ENCODE measurements around the gene IPP. TPM values are rescaled to one million over a fixed set of nuclear protein-coding genes. Genes with fewer than 3 reads are reported as not detected.

The IPP gene
- total and polyA plus RNA-seq, 2 of the 8 experiments (the other 6 are each of a cell fraction or from before 2014, with no cell fraction given) = 1.4 to 5.6 TPM

DNA sequence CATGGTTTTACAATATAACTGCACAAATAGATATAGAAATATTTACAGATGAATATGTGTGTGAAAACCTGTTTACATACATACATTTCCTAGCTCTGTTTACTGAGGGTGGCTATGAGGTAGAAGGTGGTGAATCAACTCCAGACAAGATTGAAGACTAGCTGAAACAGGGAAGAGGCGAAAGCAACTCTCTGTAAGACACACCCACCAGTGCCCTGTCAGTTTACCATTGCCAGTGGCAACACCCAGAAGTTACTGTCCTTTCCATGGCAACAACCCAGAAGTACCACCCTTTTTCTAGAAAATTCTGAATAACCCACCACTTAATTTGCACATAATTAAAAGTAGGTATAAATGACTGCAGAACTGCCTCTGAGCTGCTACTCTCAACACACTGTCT lies 45.8 kb downstream of the IPP start:
- H2BK12ac ChIP-seq (ENCODE audit: low read depth, low read length) = no peak overlapping the region
- H4K20me1 ChIP-seq (replicated peaks in 1 of 2; ENCODE audit: control insufficient read depth in 1 of 2, insufficient read depth in 2 of 2, low read length in 2 of 2) = no peaks in the 10 kb centered on the region
- H3K9ac ChIP-seq (replicated peaks in 1 of 4; ENCODE audit: extremely low read depth in 1 of 4, low read depth in 3 of 4, low read length in 3 of 4) = no peak overlapping the region
- no peaks in the 10 kb centered on the region for H3K79me1 ChIP-seq (ENCODE audit: low read depth, low read length)
- 0 out of 2 replicates have a peak, but pooled peaks cover 2% of the 10 kb centered on the region for H3K23me2 ChIP-seq (ENCODE audit: low read depth, low read length)
- H2AFZ ChIP-seq (ENCODE audit: low read length) = no peak overlapping the region
- H3K14ac ChIP-seq (ENCODE audit: insufficient read length) = no peak overlapping the region
- no peaks in the 10 kb centered on the region for H3K4me1 ChIP-seq (replicated peaks in 1 of 4; ENCODE audit: control insufficient read depth in 3 of 4, insufficient read depth in 4 of 4, low read length in 3 of 4)
- H3K4me3 ChIP-seq (ENCODE audit: extremely low read depth in 1 of 4, insufficient read depth in 2 of 4, low read depth in 3 of 4, low read length in 4 of 4) = no peak overlapping the region
- no peak overlapping the region for H3K18ac ChIP-seq (ENCODE audit: extremely low read depth, low read length)
- H4K5ac ChIP-seq (ENCODE audit: insufficient read length, low read depth, low read length) = no peak overlapping the region
- no peaks in the 10 kb centered on the region for H3K27me3 ChIP-seq (replicated peaks in 1 of 4; ENCODE audit: control insufficient read depth in 3 of 4, extremely low read depth in 1 of 4, insufficient read depth in 3 of 4, low read length in 3 of 4)
- 94% methylated on average over 1 of the region's 1 CpG; no CpG with 5 or more reads in 1 of the 2 experiments for WGBS, 2 experiments (ENCODE audit: extremely low coverage in 1 of 2, insufficient coverage in 1 of 2, insufficient read length in 1 of 2, insufficient replicate concordance in 2 of 2, low coverage in 1 of 2, low lambda C conversion rate in 2 of 2, missing lambda C conversion rate in 1 of 2)
- DNase-seq (ENCODE audit: low read depth in 1 of 2, low spot score in 2 of 2) = no peak
- H4K91ac ChIP-seq (replicated peaks; ENCODE audit: insufficient read length, low read length) = no peak overlapping the region
- H3K9me3 ChIP-seq (ENCODE audit: insufficient read depth in 2 of 2, low read depth in 1 of 2, low read length in 1 of 2) = no peaks in the 10 kb centered on the region
- no peaks in the 10 kb centered on the region for H3K36me3 ChIP-seq (ENCODE audit: control insufficient read depth in 2 of 4, insufficient read depth in 4 of 4, low read length in 3 of 4)
- no peak overlapping the region for H3K4me2 ChIP-seq (ENCODE audit: insufficient read depth in 1 of 2, low read depth in 2 of 2, low read length in 2 of 2)
- no peak overlapping the region for H2BK5ac ChIP-seq (ENCODE audit: low read depth, low read length)
- H2BK120ac ChIP-seq (replicated peaks; ENCODE audit: low read depth, low read length) = no peak overlapping the region
- H3K23ac ChIP-seq (ENCODE audit: insufficient read length) = no peak overlapping the region
- CTCF ChIA-PET (ENCODE audit: partially characterized antibody) = interaction anchor here (0.6 kb wide), 1 partner anchor 49 kb away, joined by 5 read pairs; no protein-coding TSS in a partner anchor
- H3K79me2 ChIP-seq (ENCODE audit: control insufficient read depth in 1 of 2, insufficient read depth in 2 of 2, low read length in 2 of 2) = no peaks in the 10 kb centered on the region
- no peak overlapping the region for H3K4ac ChIP-seq (replicated peaks; ENCODE audit: insufficient read length, low read depth, low read length)
- no peak overlapping the region for H3K56ac ChIP-seq (replicated peaks; ENCODE audit: insufficient read length, low read depth, low read length)
- no peak overlapping the region for H4K8ac ChIP-seq (ENCODE audit: extremely low read depth, insufficient read depth, low read length)
- no peak for TF ChIP-seq YY1 (IDR thresholded peaks at IDR 0.05; ENCODE audit: low read depth, low read length)
- TF ChIP-seq BACH1 (IDR thresholded peaks at IDR 0.05; ENCODE audit: low read length) = no peak
- TF ChIP-seq SP1 (IDR thresholded peaks at IDR 0.05; ENCODE audit: low read depth, low read length) = no peak
- no peak for TF ChIP-seq EZH2 (IDR thresholded peaks at IDR 0.05; ENCODE audit: low read depth, low read length, severe bottlenecking)
- TF ChIP-seq, protein P1, sequence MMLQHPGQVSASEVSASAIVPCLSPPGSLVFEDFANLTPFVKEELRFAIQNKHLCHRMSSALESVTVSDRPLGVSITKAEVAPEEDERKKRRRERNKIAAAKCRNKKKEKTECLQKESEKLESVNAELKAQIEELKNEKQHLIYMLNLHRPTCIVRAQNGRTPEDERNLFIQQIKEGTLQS (IDR thresholded peaks at IDR 0.05; ENCODE audit: insufficient read depth, low read depth, low read length) = no peak
- POLR2A ChIA-PET (ENCODE audit: partially characterized antibody) = interaction anchor here (0.6 to 1.3 kb wide), 2 partner anchors 15 to 69 kb away, joined by 3 read pairs; no protein-coding TSS in a partner anchor
- no peak overlapping the region for H3K27ac ChIP-seq (ENCODE audit: low read depth, low read length)
- no peak overlapping the region for H2AK5ac ChIP-seq (ENCODE audit: low read depth, low read length)
- no peak for FAIRE-seq
- no peak overlapping the region for H2BK15ac ChIP-seq (ENCODE audit: low read length)
- no peak overlapping the region for H2BK20ac ChIP-seq (ENCODE audit: low read length)
